Fibroblast of mammary gland (primary cell): ENCODE results near the gene EFNB3.

ENCODE experiments used
- DNase-seq: peaks from one replicate; pipeline ENCODE4 v3.0.0-alpha.2; 2010; ENCODE audit warnings: low read depth
- H3K4me3 ChIP-seq: 2 replicates; pipeline ENCODE4 v1.5.1; 2011; ENCODE audit warnings: low read depth, mild to moderate bottlenecking, low read length, moderate library complexity; ENCODE audit not compliant: control insufficient read depth
- CTCF ChIP-seq: conservative IDR thresholded peaks from 2 replicates; pipeline ENCODE4 v1.5.1; 2011; ENCODE audit warnings: low read depth, low read length, inconsistent platforms; ENCODE audit not compliant: control insufficient read depth, insufficient read depth

Gene EFNB3

GRCh38 chr17:7674934-7675333 is 30.1 kb upstream of the EFNB3 start:
- no peak overlapping the region for H3K4me3 ChIP-seq
- TF ChIP-seq CTCF: no peak
- no peak for DNase-seq

- TF ChIP-seq CTCF: no peak
- DNase-seq: no peak
These were observed 28.5 kb upstream of the EFNB3 start for GRCh38 chr17:7676533-7676932.

GRCh38 chr17:7677388-7678067 is 27.5 kb upstream of the EFNB3 start:
- no peak overlapping the region for H3K4me3 ChIP-seq
- DNase-seq: no peak
- TF ChIP-seq CTCF: no peak

More at GRCh38 chr17:7676533-7676932, 28.5 kb upstream of the EFNB3 start:
- H3K4me3 ChIP-seq: no peak overlapping the region

GRCh38 chr17:7684851-7685532 is 20.0 kb upstream of the EFNB3 start:
- no peak for TF ChIP-seq CTCF
- peak overlapping the region; percentile 99 for H3K4me3 ChIP-seq
- DNase-seq: no peak

- DNase-seq: peak; percentile 92
- no peak for TF ChIP-seq CTCF
- H3K4me3 ChIP-seq: peak overlapping the region; percentile 99
These were observed 19.3 kb upstream of the EFNB3 start for GRCh38 chr17:7685533-7686221.

- TF ChIP-seq CTCF: no peak
- H3K4me3 ChIP-seq: peak overlapping the region; percentile 99
- peak; percentile 78 for DNase-seq
These were observed 18.6 kb upstream of the EFNB3 start for GRCh38 chr17:7686222-7687071.
